Neural cell (in vitro differentiated cells): ENCODE data around the gene CPNE4.

Source experiments
- CTCF ChIP-seq: fragments of 450-650 bp; IDR thresholded peaks from 2 replicates; pipeline ENCODE4 v1.5.1; 2014; ENCODE audit warnings: antibody characterized with exemption, mild to moderate bottlenecking, moderate library complexity; ENCODE audit not compliant: poor library complexity, severe bottlenecking
- EZH2 ChIP-seq: fragments of 200-600, 300-800 bp; shearing (Covaris generic), sonication (generic); IDR thresholded peaks from 2 replicates; pipeline ENCODE4 v1.6.1; 2014; ENCODE audit warnings: antibody characterized with exemption, low read length, borderline replicate concordance, mild to moderate bottlenecking; ENCODE audit not compliant: insufficient read depth, poor library complexity, severe bottlenecking
- MXI1 ChIP-seq: fragments of 450-650 bp; conservative IDR thresholded peaks from 2 replicates; pipeline ENCODE4 v1.6.1; 2014; ENCODE audit warnings: antibody characterized with exemption, mild to moderate bottlenecking; ENCODE audit not compliant: poor library complexity, severe bottlenecking
- POLR2AphosphoS5 ChIP-seq: IDR thresholded peaks from 2 replicates; pipeline ENCODE4 v1.6.1; 2012

DNA sequence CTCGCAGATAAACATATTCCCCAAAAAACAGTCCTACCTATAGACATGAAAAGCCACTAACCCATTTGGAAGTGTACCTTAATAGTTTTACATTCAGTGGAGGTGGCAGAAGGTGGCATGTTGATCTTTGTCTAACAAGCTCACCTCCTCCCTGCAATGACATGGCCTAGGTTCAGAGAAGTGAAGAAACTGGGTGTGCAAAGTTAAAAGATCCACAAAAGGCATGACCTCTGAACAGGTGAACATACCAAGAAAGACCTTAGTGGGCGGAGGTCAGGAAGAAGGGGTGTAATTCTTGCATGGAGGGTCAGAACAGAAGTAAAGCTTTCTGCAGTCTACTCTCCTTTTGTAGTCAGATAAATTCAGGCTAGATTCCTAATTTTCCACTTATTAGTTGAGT lies 532.9 kb downstream of the CPNE4 start:
- no peak for TF ChIP-seq CTCF
- TF ChIP-seq EZH2 = no peak
- no peak for TF ChIP-seq MXI1
- TF ChIP-seq POLR2AphosphoS5 = no peak
